Smooth muscle cell (in vitro differentiated cells): Measurements from ENCODE around the gene NEURL2. TPM values are rescaled to one million over a fixed set of nuclear protein-coding genes. Genes with fewer than 3 reads are reported as not detected.

Source experiments
- DNase-seq: peaks from one replicate; lab custom pipeline; 2025; ENCODE audit not compliant: unreplicated experiment; lab: John Stamatoyannopoulos, UW
- H2AFZ ChIP-seq: fragments of 200-600 bp; sonication (generic); 2 replicates; pipeline ENCODE4 v1.6.0; 2016; ENCODE audit warnings: antibody characterized with exemption, low read depth, mild to moderate bottlenecking
- H3F3A ChIP-seq: fragments of 200-600 bp; sonication (generic); 2 replicates; pipeline ENCODE4 v1.6.0; 2017; ENCODE audit warnings: antibody characterized with exemption, low read depth
- H3K27ac ChIP-seq: fragments of 200-600 bp; sonication (generic); 2 replicates; pipeline ENCODE4 v1.5.1; 2016; ENCODE audit warnings: low read depth, mild to moderate bottlenecking
- H3K27me3 ChIP-seq: fragments of 200-600 bp; sonication (generic); 2 replicates; pipeline ENCODE4 v1.6.1; 2016; ENCODE audit warnings: low read depth, mild to moderate bottlenecking
- H3K36me3 ChIP-seq: fragments of 200-600 bp; sonication (generic); 2 replicates; pipeline ENCODE4 v1.5.1; 2016; ENCODE audit warnings: low read depth
- H3K4me1 ChIP-seq: fragments of 200-600 bp; sonication (generic); 2 replicates; pipeline ENCODE4 v1.5.1; 2016; ENCODE audit warnings: low read depth
- H3K4me2 ChIP-seq: fragments of 200-600 bp; sonication (generic); 2 replicates; pipeline ENCODE4 v1.6.0; 2016; ENCODE audit warnings: mild to moderate bottlenecking
- H3K4me3 ChIP-seq: fragments of 200-600 bp; sonication (generic); 2 replicates; pipeline ENCODE4 v1.5.1; 2016; ENCODE audit warnings: mild to moderate bottlenecking
- H3K79me2 ChIP-seq: fragments of 200-600 bp; sonication (generic); 2 replicates; pipeline ENCODE4 v1.6.0; 2016; ENCODE audit warnings: low read depth, mild to moderate bottlenecking
- H3K9ac ChIP-seq: fragments of 200-600 bp; sonication (generic); 2 replicates; pipeline ENCODE4 v1.6.0; 2016; ENCODE audit warnings: low read depth
- H3K9me3 ChIP-seq: fragments of 200-600 bp; sonication (generic); replicated peaks from 2 replicates; pipeline ENCODE4 v1.5.1; 2016; ENCODE audit warnings: low read depth
- H4K20me1 ChIP-seq: fragments of 200-600 bp; sonication (generic); 2 replicates; pipeline ENCODE4 v1.6.0; 2016; ENCODE audit warnings: low read depth
- WGBS: methylation state at CpG from one replicate; pipeline ENCODE4 v1.1.7; 2016; ENCODE audit warnings: low lambda C conversion rate; 5-methylcytosine and 5-hydroxymethylcytosine counted together
- polyA plus RNA-seq: library from polyadenylated mRNA; unstranded; fragments of >200 nt; fragmentation: Nextera tagmentation; extraction: Ambion mirVana; gene quantifications from 2 replicates; pipeline ENCODE4 v1.2.1, GENCODE V29; 2016
- total RNA-seq: library from RNA; depleted of rRNA; stranded (reverse); fragments of >200 nt; gene quantifications from 2 replicates; pipeline ENCODE4 v1.2.3, GENCODE V29; 2014
- TF ChIP-seq, protein P1 (sequence below): fragments of 200-600 bp; sonication (generic); IDR thresholded peaks from 2 replicates; pipeline ENCODE4 v1.5.1; 2017; ENCODE audit warnings: borderline replicate concordance, mild to moderate bottlenecking, antibody characterized with exemption; ENCODE audit not compliant: insufficient read depth, poor library complexity, severe bottlenecking

NEURL2 gene
- total and polyA plus RNA-seq, 2 experiments from 2014 or later, result 0.31 to 3.7 TPM

DNA sequence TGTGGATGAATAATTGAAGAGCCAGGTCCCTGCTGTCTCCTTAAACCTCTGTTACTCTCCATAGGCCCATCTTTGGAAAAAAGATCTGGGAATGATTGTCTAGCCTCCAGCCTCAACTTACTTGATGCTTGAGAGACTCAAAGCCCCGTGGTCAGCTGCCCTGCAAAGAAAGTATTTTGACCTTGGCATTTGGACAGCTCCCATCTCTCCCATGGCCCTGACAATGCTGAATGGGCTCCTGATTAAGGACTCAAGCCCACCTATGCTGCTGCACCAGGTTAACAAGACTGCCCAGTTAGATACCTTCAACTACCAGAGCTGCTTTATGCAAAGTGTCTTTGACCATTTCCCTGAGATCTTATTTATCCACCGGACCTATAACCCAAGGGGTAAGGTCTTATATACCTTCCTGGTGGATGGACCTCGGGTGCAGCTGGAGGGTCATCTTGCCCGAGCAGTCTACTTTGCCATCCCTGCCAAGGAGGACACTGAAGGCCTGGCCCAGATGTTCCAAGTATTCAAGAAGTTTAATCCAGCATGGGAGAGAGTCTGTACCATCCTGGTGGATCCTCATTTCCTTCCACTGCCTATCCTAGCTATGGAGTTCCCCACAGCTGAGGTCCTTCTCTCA, 8.4 kb downstream of the NEURL2 start:
- DNase-seq, result no peak
- Histone ChIP-seq H2AFZ (no peak overlapping the region), H3K79me2 (peaks cover 16% of the 10 kb centered on the region), H3K27me3 (no peaks in the 10 kb centered on the region), H3K27ac (no peak overlapping the region), H4K20me1 (peaks cover 7% of the 10 kb centered on the region), H3F3A (peaks cover 4% of the 10 kb centered on the region), H3K4me1 (peaks cover 4% of the 10 kb centered on the region), H3K9me3 (no peaks in the 10 kb centered on the region), H3K36me3 (no peaks in the 10 kb centered on the region), H3K4me2 (no peak overlapping the region), H3K4me3 (no peak overlapping the region), H3K9ac (no peak overlapping the region)
- TF ChIP-seq, protein P1, sequence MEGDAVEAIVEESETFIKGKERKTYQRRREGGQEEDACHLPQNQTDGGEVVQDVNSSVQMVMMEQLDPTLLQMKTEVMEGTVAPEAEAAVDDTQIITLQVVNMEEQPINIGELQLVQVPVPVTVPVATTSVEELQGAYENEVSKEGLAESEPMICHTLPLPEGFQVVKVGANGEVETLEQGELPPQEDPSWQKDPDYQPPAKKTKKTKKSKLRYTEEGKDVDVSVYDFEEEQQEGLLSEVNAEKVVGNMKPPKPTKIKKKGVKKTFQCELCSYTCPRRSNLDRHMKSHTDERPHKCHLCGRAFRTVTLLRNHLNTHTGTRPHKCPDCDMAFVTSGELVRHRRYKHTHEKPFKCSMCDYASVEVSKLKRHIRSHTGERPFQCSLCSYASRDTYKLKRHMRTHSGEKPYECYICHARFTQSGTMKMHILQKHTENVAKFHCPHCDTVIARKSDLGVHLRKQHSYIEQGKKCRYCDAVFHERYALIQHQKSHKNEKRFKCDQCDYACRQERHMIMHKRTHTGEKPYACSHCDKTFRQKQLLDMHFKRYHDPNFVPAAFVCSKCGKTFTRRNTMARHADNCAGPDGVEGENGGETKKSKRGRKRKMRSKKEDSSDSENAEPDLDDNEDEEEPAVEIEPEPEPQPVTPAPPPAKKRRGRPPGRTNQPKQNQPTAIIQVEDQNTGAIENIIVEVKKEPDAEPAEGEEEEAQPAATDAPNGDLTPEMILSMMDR, result no peak
- 92% methylated on average over 4 of the region's 4 CpGs for WGBS

DNA sequence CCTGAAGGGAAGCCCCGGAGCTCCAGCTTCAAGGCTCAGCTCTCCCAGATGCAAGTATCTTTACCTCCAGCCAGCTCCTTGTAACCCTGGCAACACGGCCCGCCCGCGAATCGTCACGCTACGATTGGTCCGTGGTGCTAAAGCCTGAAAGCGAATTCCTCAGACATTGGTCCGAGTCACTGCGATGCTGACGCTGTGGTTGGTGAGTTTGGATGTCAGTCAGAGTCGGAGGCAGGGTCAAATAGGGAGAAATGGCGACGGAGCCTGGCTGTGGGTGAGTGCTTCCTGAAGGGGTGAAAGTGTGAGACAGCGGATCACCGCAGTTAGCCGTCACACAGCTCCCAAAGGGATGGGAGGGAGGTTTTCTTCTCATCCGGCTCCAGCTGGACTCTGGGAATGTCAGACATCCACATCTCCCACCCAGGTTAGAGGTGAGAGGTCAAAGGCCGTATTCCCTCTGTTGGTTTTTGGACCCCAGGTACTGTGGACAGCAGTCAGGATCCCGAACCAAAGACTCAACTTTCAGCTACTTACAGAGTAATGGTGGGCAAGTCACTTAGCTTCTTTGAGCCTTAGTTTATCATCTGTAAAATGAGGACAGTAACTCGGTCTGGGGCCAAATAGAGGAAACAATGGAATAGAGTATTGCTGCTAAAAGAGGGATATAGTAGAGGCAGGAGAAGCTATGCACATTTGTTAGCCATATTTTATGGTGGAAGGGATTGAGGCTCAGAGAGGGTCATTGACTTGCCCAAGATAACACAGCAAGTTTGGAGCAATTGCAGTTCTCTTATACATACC, 9.8 kb downstream of the NEURL2 start, which contains the start of gene ZSWIM1:
Gene ZSWIM1, plus strand, starts transcription at position 240 of the 801 bp plus-strand sequence. CDS start 1,366 bp downstream, outside the sequence.
- H4K20me1 ChIP-seq, result peaks cover 7% of the 10 kb centered on the region
- WGBS, result 4% methylated on average over 23 of the region's 23 CpGs
- H3K79me2 ChIP-seq, result peaks cover 16% of the 10 kb centered on the region

DNA sequence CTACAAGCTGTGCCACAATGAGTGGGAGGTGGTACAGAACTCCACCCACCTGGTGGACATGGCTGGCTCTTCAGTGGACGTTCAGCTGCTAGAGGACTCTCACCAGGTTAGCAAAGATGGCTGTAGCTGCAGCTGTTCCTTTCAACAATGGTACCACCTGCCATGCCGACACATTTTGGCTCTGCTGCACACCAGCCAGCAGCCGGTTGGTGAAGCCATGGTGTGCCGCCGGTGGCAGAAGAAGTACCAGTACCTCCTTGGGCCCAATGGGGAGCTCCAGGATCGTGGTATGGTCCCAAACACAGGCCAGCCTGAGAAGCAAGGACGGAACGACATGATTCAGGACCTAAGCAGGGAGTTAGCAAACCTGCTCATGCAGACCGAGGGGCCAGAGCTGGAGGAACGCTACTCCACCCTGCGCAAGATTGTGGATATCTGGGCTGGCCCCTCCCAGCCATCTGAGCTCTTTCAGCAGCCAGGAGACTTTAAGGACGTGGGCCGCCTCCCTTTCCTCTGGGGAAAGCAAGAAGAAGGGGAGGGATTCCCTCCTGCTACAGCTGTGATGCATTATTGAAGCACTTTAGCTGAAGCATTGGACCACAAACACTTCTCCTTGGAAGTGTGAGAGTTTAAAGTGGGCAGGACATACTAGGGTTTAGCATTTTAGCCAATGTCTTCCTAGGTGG, 12.8 kb downstream of the NEURL2 start:
- H3K79me2 ChIP-seq, result peaks cover 16% of the 10 kb centered on the region
- no peak for DNase-seq
- peaks cover 4% of the 10 kb centered on the region for H3K36me3 ChIP-seq
- no peaks in the 10 kb centered on the region for H3K9me3 ChIP-seq
- no peak overlapping the region for H2AFZ ChIP-seq
- no peak overlapping the region for H3K27ac ChIP-seq
- no peaks in the 10 kb centered on the region for H4K20me1 ChIP-seq
- no peaks in the 10 kb centered on the region for H3K4me1 ChIP-seq
- no peak overlapping the region for H3K4me3 ChIP-seq
- no peak overlapping the region for H3K4me2 ChIP-seq
- WGBS, result 92% methylated on average over 13 of the region's 13 CpGs
- no peaks in the 10 kb centered on the region for H3K27me3 ChIP-seq
- TF ChIP-seq, protein P1, result no peak
- no peak overlapping the region for H3K9ac ChIP-seq
- H3F3A ChIP-seq, result peaks cover 4% of the 10 kb centered on the region

More for the DNA sequence above, 9.8 kb downstream of the NEURL2 start, which contains the start of gene ZSWIM1:
- H3K27me3 ChIP-seq, result no peaks in the 10 kb centered on the region
- H3K9ac ChIP-seq, result peak within 1 kb of the TSS; percentile 81
- no peaks in the 10 kb centered on the region for H3K9me3 ChIP-seq
- H2AFZ ChIP-seq, result peak within 1 kb of the TSS; percentile 20
- H3K4me3 ChIP-seq, result peak within 1 kb of the TSS; percentile 63
- peak within 1 kb of the TSS; percentile 21 for H3K27ac ChIP-seq
- peaks cover 4% of the 10 kb centered on the region for H3K36me3 ChIP-seq
- peak; percentile 92 for DNase-seq
- peaks cover 4% of the 10 kb centered on the region for H3K4me1 ChIP-seq
- H3F3A ChIP-seq, result peaks cover 4% of the 10 kb centered on the region
- TF ChIP-seq, protein P1, result no peak
- peak within 1 kb of the TSS; percentile 83 for H3K4me2 ChIP-seq
